Kidney (tissue), 14 donors: Measurements from ENCODE around the gene ANKMY1. TPM values are rescaled to one million over a fixed set of nuclear protein-coding genes. Genes with fewer than 3 reads are reported as not detected.
A peak's percentile ranks its signal among the peaks of the same experiment; 100 is the strongest.

ENCODE experiments used
- DNase-seq, 5 donors: peaks; one replicate each; pipeline ENCODE4 v3.0.0-alpha.2; 2013 to 2020
- FAIRE-seq: peaks from 2 replicates; lab custom pipeline; 2012; peaks lifted over from hg19 to GRCh38; lab: Jason Lieb, UNC
- H3K27ac ChIP-seq, 2 donors: one replicate each; pipeline ENCODE4 v1.7.0; 2013; ENCODE audit warnings: low read depth in 2 of 2, low read length in 2 of 2, inconsistent platforms in 1 of 2
- H3K27me3 ChIP-seq: one replicate; pipeline ENCODE4 v1.7.1; 2013; ENCODE audit warnings: low read length, inconsistent platforms; ENCODE audit not compliant: control insufficient read depth, insufficient read depth
- H3K36me3 ChIP-seq, 3 donors: one replicate each; pipeline versions ENCODE4 v1.7.0 to v1.7.1; 2013; ENCODE audit warnings: low read length in 3 of 3, control low read depth in 1 of 3, inconsistent platforms in 1 of 3; ENCODE audit not compliant: insufficient read depth in 3 of 3, control insufficient read depth in 2 of 3
- H3K4me1 ChIP-seq, 3 donors: one replicate each; pipeline versions ENCODE4 v1.7.0 to v1.7.1; 2013; ENCODE audit warnings: low read length in 3 of 3, inconsistent platforms in 1 of 3, low read depth in 1 of 3; ENCODE audit not compliant: control insufficient read depth in 2 of 3, insufficient read depth in 2 of 3
- H3K4me3 ChIP-seq, 3 donors: one replicate each; pipeline versions ENCODE4 v1.7.0 to v1.8.1; 2013; ENCODE audit warnings: low read length in 3 of 3, control low read depth in 1 of 3, inconsistent platforms in 1 of 3
- H3K9ac ChIP-seq, 3 donors: one replicate each; pipeline versions ENCODE4 v1.7.0 to v1.7.1; 2013; ENCODE audit warnings: low read length in 3 of 3, control low read depth in 1 of 3, inconsistent platforms in 1 of 3
- H3K9me3 ChIP-seq, 3 donors: one replicate each; pipeline versions ENCODE4 v1.7.0 to v1.7.1; 2013; ENCODE audit warnings: low read length in 3 of 3, control low read depth in 1 of 3, inconsistent platforms in 1 of 3; ENCODE audit not compliant: control insufficient read depth in 2 of 3, insufficient read depth in 1 of 3
- CTCF ChIP-seq: IDR thresholded peaks from 3 replicates; pipeline ENCODE4 v1.5.1; 2012; ENCODE audit warnings: mild to moderate bottlenecking, moderate library complexity, borderline replicate concordance; ENCODE audit not compliant: insufficient read depth; ENCODE audit errors: extremely low read depth
- intact Hi-C: fragments of 100-400 bp; cut with DNase I; formaldehyde crosslinking; loops from one replicate; pipeline ENCODE4 v1.11.1; 2022
- polyA plus RNA-seq: library from polyadenylated mRNA; stranded (reverse); fragments of 350-450 nt; fragmentation: Illumina TruSeq; extraction: RNeasy Lipid Tissue Mini Kit (QIAGEN cat#74804); gene quantifications from one replicate; pipeline ENCODE4 v1.2.3, GENCODE V29; 2014; ENCODE audit warnings: low read depth, low replicate concordance; ENCODE audit not compliant: insufficient read depth
- total RNA-seq: library from RNA; stranded (reverse); fragmentation: NEBNext Ultra II Directional; extraction: Animal tissue kit (Norgen Biotek cat#: 25700); gene quantifications from one replicate; pipeline ENCODE4 v1.2.1, GENCODE V29; 2021
- donor health status: control.
- donor health status: control.
- donor health status: control.
- donor health status: control.
- donor health status: control.
- donor health status: DM: yes; HTN: yes; CAD: no.
- donor health status: Normal renal cell carcinoma (clear cell type).

Gene ANKMY1
- total and polyA plus RNA-seq, 2 donors from 2014 or later, result 3.0 to 22.1 TPM

- H3K27ac ChIP-seq, result no peak overlapping the region
- peak overlapping the region in 2 of 3 donors; percentile 67 to 97 for H3K4me3 ChIP-seq
- no peaks in the 10 kb centered on the region for H3K27me3 ChIP-seq
- DNase-seq (peak in 1 of 5 donors; percentile 50), FAIRE-seq (no peak)
- H3K4me1 ChIP-seq, result peaks cover 6 to 28% (median 25%) of the 10 kb centered on the region in 3 donors
- intact Hi-C loops, result no loop called here
- H3K9me3 ChIP-seq, result no peaks in the 10 kb centered on the region
- peak overlapping the region in 1 of 3 donors; percentile 75 for H3K9ac ChIP-seq
- TF ChIP-seq CTCF, result no peak
- H3K36me3 ChIP-seq, result peaks cover 2 to 14% (median 8%) of the 10 kb centered on the region in 3 donors
These were observed 30.3 kb upstream of the ANKMY1 start for GRCh38 chr2:240588006-240588655.

GRCh38 chr2:240586919-240587800 is 29.4 kb upstream of the ANKMY1 start:
- no peak for FAIRE-seq
- intact Hi-C loops, result no loop called here
- Histone ChIP-seq H3K27me3 (no peaks in the 10 kb centered on the region), H3K9ac (peak overlapping the region; percentile 22 to 75 (median 55)), H3K9me3 (no peaks in the 10 kb centered on the region), H3K36me3 (peaks cover 2 to 11% (median 5%) of the 10 kb centered on the region in 3 donors), H3K4me1 (peaks cover 6 to 28% (median 25%) of the 10 kb centered on the region in 3 donors), H3K4me3 (peak overlapping the region; percentile 47 to 97 (median 67)), H3K27ac (peak overlapping the region in 1 of 2 donors; percentile 43)
- TF ChIP-seq CTCF, result no peak
- peak in 4 of 5 donors; percentile 25 to 85 (median 49) for DNase-seq

GRCh38 chr2:240586198-240586918 is 28.6 kb upstream of the ANKMY1 start, which contains the start of gene CAPN10:
CAPN10 (plus strand) TSS chr2:240586734; CDS start chr2:240586912, 178 bp downstream.
- Histone ChIP-seq H3K27ac (peak within 1 kb of the TSS; percentile 82 to 89), H3K9me3 (no peaks in the 10 kb centered on the region), H3K27me3 (no peaks in the 10 kb centered on the region), H3K4me1 (peaks cover 6 to 28% (median 25%) of the 10 kb centered on the region in 3 donors), H3K4me3 (peak within 1 kb of the TSS; percentile 82 to 97 (median 88)), H3K36me3 (peaks cover under 1 to 11% (median 2%) of the 10 kb centered on the region in 3 donors), H3K9ac (peak within 1 kb of the TSS; percentile 78 to 99 (median 84))
- FAIRE-seq (no peak), DNase-seq (peak; percentile 97 to 100 (median 98))
- intact Hi-C loops, result no loop called here
- TF ChIP-seq CTCF, result no peak
